GM19238 (cell line): Measurements from ENCODE around the gene ZNF587.
"Not testable (repeated sequence)": the region's sequence is repeated elsewhere in the genome, so short reads cannot be mapped to it uniquely, and the experiment has no call there.

ENCODE experiments used
- DNase-seq: peaks from one replicate; pipeline ENCODE4 v3.0.0; 2011; ENCODE audit warnings: low spot score; ENCODE audit not compliant: insufficient read length

The ZNF587 gene

GRCh38 chr19:57821501-57821900, 28.2 kb upstream of the ZNF587 start:
- not testable (repeated sequence) for DNase-seq

GRCh38 chr19:57823155-57823554, 26.5 kb upstream of the ZNF587 start:
- not testable (repeated sequence) for DNase-seq

- DNase-seq: not testable (repeated sequence)
These were observed 26.1 kb upstream of the ZNF587 start for GRCh38 chr19:57823608-57824007.

- no peak for DNase-seq
These were observed 24.1 kb upstream of the ZNF587 start for GRCh38 chr19:57825511-57825910.

- DNase-seq: no peak
These were observed 20.3 kb upstream of the ZNF587 start for GRCh38 chr19:57829316-57829715.

GRCh38 chr19:57830071-57830602, 19.5 kb upstream of the ZNF587 start, which contains the start of gene ZNF587B:
ZNF587B (plus strand) TSS chr19:57830299; CDS start chr19:57830529, 230 bp downstream.
- DNase-seq: no peak

- not testable (repeated sequence) for DNase-seq
These were observed 12.7 kb upstream of the ZNF587 start for GRCh38 chr19:57836991-57837390.

- not testable (repeated sequence) for DNase-seq
These were observed 11.0 kb upstream of the ZNF587 start for GRCh38 chr19:57838622-57839191.

- DNase-seq: no peak
These were observed 8.4 kb upstream of the ZNF587 start for GRCh38 chr19:57841122-57841763.

- DNase-seq: not testable (repeated sequence)
These were observed 2.5 kb upstream of the ZNF587 start for GRCh38 chr19:57847164-57847563.

- not testable (repeated sequence) for DNase-seq
These were observed 445 bp upstream of the ZNF587 start for GRCh38 chr19:57849162-57849665.

GRCh38 chr19:57850553-57851017, 926 bp downstream of the ZNF587 start:
- no peak for DNase-seq

GRCh38 chr19:57851812-57852603, 2.3 kb downstream of the ZNF587 start:
- not testable (repeated sequence) for DNase-seq

GRCh38 chr19:57854117-57854516, 4.5 kb downstream of the ZNF587 start:
- DNase-seq: not testable (repeated sequence)

- DNase-seq: not testable (repeated sequence)
These were observed 12.7 kb downstream of the ZNF587 start for GRCh38 chr19:57862351-57862750.

GRCh38 chr19:57867868-57868492, 18.3 kb downstream of the ZNF587 start:
- DNase-seq: no peak

GRCh38 chr19:57869655-57870054, 20.0 kb downstream of the ZNF587 start:
- not testable (repeated sequence) for DNase-seq

GRCh38 chr19:57870225-57870624, 20.6 kb downstream of the ZNF587 start:
- DNase-seq: no peak

- no peak for DNase-seq
These were observed 22.8 kb downstream of the ZNF587 start for GRCh38 chr19:57872450-57872849.

- DNase-seq: not testable (repeated sequence)
These were observed 24.5 kb downstream of the ZNF587 start for GRCh38 chr19:57873883-57874799.
